HG02870 (cell line): ENCODE measurements around the gene RPL28.
"Not testable (repeated sequence)": the region's sequence is repeated elsewhere in the genome, so short reads cannot be mapped to it uniquely, and the experiment has no call there.

Experiments used
- ATAC-seq: cut with Tn5 transposase; IDR thresholded peaks from one replicate; pipeline ENCODE4 v1.9.1; 2021; ENCODE audit warnings: mild to moderate bottlenecking, moderate library complexity; ENCODE audit not compliant: unreplicated experiment

Gene RPL28

DNA sequence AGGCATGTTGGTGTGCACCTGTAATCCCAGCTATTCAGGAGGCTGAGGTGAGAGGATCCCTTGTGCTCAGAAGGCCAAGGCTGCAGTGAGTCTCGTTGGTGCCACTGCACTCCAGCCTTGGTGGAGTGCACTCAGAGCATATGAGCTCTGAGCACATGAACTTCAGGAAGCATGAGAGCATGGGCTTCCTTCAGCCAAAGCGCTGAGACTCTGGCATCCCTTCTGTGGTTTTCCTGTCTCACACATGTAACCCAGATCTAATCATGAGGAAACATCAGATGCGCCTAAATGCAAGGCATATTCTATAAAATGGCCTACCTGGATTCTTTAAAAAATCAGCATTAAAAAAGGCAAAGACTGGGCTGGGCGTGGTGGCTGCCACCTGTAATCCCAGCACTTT is 35.5 kb downstream of the RPL28 start:
- not testable (repeated sequence) for ATAC-seq

DNA sequence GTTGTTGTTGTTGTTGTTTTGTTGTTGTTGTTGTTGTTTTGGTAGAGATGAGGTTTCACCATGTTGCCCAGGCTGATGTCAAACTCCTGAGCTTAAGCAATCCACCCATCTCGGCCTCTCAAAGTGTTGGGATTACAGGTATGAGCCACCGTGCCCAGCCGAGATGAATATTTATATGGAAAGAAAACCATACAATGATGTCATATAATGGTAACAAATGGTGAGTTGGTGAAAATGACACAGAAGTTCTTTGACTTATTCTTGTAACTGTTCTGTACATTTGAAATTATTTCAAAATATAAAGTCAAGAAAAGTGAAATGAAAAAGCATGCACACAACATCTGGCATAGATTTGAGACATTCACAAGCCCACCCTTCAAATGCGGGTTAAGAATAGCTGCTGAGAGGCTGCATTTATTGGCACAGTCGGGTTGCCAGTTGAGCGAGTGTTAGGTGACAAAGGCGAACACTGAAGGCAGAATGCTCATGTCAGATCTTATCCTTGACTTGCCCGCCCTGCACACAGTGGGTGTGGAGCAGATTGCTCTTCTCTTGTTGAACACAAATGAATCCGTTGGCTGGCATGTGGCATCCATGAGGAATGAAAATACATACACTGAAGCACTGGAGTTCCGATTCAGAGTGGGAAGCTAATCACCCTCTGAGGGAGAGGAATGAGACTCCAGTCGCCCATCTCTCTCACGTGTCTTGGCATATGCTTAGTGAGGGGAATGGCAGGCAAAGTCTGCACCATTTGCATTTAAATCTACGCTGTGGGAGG is 37.7 kb downstream of the RPL28 start:
- ATAC-seq: no peak

DNA sequence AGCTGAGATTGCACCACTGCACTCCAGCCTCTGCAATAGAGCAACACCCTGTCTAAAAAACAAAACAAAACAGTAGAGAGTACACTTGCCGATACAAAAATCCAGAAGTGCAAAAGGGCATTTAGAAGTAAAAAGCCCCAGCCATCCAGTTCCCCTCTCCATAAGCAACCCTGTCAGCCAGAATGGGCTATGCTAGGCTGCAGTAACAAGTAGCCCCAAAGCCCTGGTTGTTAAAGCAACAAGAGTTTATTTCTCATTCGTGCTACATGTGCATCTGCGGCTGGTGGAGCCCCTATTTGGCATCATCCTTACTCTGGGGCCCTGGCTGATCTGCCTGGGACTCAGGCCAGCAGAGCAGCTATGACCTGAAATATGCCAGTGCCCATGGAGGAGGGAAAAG is 38.8 kb downstream of the RPL28 start:
- no peak for ATAC-seq

DNA sequence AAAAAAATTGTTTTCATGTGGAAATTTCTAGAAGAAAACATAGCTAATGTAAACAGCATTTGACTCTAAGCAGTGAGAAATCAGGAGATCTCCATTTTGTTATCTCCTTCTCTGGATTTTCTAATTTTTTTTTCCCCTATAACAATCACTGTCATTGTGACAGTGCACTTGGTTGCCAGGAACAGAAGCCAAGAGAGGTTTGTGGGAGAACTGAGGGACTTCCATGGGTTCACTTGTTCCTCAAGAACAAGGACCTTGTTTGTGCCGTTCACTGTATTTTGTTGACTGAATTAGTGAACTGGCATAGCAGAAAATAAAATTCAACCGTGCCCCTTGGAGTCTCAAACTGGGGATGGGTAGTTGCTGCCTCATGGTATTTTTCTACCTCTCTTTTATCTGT is 40.3 kb downstream of the RPL28 start:
- no peak for ATAC-seq

DNA sequence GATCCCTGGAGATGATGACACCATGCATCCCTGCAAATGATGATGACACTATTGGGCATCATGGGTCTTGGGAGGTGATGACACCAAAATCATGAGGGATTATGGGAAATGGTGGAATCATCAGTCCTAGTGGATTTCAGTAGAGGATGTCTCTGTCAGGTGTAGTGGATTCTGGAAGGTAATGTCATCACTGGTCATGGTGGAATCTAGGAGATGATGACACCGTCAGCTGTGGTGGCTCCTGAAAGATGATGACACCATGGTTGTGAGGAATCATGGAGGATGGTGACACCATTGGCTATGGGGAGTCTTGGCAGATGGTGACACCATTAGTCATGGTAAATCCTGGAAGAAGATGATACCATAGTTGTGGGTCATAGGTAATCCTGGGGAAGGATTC is 45.5 kb downstream of the RPL28 start:
- no peak for ATAC-seq

DNA sequence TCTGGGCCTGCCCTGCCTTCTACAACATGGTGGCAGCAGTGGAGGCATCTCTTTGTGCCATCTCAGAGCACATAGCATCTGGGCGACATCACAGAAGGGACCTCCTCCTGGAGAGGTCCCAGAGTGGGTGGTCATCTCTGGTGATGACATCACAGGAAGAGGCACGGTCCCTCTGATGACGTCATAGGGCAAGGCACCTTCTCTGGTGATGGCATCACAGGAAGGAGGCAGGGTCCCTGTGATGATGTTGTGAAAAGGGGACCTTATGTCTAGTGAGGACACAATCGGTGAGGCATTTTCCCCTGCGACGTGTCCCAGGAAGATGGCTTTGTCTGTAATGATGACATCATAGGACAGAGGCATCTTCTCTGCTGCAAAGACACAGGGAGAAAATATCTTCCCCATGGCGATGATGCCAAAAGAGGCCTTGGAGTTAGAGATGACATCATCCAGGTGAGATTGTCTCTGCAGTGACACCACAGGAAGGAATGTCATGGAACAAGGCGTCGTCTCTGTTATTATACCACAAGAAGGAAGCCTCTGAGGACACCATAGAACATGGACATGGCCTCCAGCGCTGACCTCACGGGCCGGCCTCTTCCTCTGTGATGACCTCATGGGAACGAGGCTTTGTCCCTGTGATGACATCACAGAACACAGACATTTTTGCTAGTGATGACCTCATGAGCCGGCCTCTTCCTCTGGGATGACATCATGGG is 46.7 kb downstream of the RPL28 start:
- ATAC-seq: no peak

DNA sequence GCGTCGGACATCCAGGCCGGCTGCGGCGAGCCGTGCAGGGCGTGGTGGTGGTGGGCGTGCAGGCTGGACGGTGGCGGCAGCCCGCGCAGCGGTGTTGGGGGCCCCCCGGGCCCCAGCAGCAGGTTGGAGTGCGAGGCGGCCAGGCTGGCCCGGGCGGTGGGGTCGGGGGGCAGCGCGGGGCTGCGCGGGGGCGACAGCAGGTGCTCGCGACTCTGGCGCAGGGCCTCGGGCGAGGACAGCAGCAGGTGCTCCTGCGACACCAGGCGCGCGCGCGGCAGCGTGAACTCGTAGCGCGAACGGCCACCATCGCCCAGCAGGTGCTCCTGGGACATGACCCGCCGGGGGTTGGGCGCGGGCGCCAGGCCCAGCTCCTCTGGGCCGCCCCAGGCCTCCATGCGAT is 47.6 kb downstream of the RPL28 start:
- no peak for ATAC-seq

DNA sequence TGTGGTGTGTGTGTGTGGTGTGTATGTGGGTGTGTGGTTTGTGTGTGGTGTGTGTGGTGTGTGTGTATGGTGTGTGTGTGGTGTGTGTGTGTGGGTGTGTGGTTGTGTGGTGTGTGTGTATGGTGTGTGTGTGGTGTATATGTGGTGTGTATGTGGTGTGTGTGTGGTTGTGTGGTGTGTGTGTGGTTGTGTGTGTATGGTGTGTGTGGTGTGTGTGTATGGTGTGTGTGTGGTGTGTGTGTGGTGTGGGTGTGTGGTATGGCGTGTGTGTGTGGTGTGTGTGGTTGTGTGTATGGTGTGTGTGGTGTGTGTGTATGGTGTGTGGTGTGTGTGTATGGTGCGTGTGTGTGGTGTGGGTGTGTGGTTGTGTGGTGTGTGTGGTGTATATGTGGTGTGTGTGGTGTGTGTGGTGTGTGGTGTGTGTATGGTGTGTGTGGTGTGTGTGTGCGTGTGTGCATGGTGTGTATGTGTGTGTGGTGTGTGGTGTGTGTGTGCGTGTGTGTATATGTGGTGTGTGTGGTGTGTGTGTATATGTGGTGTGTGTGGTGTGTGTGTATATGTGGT is 48.7 kb downstream of the RPL28 start:
- no peak for ATAC-seq

DNA sequence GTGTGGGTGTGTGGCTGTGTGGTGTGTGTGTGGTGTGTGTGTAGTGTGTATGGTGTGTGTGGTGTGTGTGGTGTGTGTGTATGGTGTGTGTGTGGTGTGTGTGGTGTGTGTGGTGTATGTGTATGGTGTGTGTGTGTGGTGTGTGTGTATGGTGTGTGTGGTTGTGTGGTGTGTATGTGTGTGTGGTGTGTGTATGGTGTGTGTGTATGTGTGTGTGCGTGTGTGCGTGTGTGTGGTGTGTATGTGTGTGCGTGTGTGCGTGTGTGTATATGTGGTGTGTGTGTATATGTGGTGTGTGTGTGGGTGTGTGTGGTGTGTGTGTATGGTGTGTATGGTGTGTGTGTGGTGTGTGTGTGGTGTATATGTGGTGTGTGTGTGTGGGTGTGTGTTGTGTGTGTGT is 49.3 kb downstream of the RPL28 start:
- ATAC-seq: no peak

DNA sequence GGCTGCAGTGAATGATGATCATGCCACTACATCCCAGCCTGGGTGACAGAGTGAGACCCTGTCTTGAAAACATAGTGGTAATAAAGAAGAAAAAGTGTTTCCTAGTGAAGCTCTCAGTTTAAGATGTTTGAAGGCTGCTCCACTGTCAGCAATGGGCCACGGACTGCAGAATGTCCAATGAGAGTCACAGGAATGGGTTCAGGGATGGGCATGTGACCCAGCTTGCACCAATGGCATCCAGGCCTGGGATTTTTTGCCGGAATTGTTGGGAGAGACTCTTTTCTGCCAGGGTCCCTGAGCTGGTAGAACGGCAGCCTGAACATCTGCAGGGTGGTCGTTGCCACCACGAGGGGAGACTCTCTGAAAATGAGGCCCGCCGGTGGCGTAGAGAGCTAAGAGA is 51.1 kb downstream of the RPL28 start:
- ATAC-seq: no peak

DNA sequence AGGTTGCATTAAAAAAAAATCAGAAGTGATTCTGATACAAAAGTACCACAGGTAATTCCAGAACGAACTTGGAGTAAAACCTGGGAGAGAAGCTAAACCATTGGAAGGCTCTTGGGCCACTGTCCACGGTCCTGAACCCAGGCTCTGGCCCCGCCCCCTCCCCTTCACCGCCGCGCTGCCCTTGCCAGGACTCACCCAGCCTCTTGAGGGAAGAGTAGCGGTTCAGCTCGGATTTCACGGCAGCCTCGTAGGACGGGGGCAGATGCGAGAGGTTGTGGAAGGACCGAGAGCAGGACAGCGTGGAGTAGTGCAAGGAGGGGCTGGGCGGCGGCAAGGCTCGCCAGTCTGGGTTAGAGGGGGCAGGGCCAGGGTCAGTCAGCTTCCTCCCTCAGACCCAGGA is 51.7 kb downstream of the RPL28 start:
- no peak for ATAC-seq

DNA sequence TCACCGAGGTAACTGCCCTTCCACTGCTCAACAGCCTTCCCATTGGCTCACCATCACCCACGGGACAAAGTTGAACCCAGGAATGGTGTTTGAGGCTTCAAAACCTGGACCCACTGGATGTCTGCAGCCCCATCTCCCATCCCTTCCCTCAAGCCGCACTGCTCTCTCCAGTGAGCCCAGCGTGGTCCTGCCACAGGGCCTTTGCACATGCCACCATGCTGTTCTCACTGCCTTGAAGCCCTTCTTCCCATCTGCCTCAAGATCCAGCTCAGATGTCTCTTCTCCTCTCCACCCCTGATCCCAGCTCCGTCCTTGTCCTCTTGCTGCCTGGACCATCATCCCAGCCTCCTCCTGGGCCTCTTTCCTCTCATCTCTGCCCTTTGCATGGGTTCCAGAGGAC is 53.3 kb downstream of the RPL28 start:
- ATAC-seq: no peak

DNA sequence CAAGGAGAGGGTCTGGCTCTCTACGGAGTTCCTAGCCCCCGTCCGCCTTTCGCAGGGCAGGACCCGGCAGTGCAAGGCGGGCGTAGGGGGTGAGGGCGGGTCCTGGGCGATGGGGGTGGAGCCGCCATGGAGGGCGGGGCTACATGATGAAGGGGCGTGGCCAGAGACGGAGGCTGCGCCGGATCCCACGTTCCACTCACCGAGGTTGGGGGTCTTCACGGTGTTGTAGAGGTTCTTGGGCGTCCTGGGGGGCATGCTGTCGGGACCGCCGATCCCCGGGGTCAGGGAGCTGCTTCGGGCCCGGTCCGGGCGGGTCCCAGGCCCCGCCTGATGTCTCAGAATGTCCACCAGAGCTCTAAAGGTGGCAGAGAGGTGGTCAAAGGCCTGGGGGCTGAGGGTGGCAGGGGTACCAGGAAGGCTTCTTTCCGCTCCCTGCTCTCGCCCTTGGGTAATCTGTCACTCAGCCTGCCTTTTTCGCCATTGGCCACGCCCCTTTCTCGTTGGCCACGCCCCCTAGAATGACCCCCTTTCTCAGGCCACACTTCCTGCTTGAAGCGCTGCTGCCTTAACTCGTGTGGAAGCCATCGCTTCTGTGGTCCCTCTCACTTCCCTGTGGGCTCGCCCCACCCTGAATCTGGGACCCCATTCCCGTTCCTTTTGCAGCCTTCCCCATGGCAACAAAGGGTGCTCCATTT is 54.8 kb downstream of the RPL28 start:
- ATAC-seq: no peak

DNA sequence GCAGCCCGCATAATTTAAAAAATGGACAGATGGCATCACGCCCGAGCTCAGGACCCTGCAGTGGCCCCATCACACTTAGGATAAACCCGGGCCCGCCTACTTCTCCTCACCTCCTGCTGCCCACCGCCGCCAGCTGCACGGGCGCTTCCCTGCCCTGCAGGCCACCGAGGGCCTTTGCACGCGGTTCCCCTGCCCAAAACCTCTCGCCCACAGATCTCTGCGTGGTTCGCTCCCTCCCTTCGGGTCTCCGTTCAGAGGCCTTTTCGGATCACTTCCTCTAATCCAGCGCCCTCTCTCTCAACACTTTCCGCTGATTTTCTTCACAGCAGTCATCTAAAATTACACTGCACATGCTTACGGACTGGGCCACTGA is 55.6 kb downstream of the RPL28 start:
- ATAC-seq: no peak

DNA sequence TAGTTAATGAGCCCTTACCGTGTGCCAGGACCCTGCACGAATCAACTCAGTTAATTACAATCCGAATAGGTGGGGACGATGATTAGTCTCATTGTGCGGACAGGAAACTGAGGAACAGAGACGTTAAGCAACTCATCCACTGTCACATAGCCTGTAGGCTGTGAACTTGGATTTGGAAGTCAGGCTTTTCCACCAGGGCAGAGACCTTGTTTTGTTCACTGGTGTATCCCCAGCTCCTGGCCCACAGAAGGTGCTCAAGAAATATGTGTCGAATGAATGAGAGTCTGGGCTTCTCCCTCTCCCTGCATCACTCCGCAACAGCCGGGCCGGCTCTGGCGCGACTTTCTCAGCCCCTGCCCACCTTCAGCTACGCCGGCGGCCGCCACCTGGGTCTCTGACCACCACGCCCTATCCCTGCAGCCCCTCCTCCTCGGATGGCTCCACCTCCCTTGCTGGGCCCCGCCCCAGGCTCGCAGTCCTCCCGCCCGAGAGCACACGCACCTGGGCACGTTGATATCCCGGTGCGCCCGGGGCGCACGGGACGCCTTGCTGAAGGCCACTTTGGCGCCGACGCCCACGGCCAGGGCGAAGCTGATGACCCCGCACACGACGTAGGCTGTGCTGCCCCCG is 56.1 kb downstream of the RPL28 start:
- no peak for ATAC-seq

DNA sequence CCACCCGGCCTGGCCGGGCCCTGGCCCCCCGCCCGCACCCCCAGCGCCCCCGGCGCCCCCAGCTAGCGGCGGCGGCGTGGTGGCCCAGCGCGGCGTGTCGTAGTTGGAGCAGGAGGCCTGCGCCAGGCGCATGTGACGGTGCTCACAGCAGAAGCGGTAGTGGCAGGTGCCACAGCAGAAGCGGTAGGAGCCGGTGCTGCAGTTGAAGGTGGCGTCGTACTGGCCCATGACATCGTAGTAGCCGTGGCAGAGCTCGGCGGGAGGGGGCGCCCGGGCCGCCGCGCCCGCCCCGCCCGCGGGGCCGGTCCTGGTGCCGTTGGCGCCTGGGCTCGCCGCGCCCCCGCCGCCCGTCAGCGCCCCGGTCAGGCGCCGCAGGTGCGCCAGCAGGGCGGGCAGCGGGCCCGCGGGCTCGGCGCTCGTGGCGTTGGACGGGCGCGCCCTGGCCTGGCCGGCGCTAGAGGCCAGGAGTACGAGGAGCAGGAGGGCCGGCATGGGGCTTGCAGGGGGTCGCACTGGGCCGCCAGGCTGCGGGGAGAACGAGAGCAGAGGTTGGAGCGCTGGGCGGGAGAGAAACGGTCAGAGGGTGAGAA is 56.7 kb downstream of the RPL28 start:
- no peak for ATAC-seq

DNA sequence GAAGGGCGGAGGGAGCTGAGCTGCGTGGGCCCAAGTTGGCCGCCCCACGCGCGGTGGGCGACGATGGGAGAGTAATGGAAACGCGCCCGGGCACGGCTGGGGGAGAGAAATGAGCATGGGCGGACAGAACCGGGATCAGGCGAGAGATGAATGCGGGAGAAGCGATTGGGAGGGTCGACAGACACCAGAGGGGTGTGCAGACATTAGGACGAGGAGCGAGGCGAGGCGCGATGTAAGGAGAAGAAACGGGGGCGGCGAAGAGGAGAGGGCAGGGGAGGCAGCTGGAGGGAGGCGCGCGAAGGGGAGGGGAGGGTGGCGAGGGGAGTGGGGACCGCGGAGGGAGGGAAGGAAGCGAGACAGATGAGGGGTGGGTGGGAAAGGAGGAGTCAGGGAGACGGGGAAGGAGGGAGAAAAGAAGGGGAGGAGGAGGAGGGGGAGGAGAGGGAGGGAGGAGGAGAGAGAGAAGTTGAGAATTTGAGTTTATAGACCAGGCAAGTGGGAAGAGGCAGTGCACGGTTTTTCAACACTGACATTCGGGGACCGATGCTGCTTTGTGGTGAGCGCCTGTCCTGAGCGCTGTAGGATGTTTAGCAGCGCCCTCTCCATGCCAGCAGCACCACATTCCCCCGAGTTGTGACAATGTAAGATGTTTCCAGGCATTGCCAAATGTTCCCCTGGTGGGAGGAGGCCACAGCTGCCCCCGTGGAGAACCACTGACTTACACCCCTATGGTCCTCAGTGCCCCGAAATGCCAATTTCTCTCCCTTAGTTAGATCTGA is 57.5 kb downstream of the RPL28 start, which contains the start of gene SHISA7:
SHISA7 (minus strand) TSS at position 256 of the 779 bp plus-strand sequence. CDS start 437 bp downstream, outside the sequence.
- ATAC-seq: no peak

DNA sequence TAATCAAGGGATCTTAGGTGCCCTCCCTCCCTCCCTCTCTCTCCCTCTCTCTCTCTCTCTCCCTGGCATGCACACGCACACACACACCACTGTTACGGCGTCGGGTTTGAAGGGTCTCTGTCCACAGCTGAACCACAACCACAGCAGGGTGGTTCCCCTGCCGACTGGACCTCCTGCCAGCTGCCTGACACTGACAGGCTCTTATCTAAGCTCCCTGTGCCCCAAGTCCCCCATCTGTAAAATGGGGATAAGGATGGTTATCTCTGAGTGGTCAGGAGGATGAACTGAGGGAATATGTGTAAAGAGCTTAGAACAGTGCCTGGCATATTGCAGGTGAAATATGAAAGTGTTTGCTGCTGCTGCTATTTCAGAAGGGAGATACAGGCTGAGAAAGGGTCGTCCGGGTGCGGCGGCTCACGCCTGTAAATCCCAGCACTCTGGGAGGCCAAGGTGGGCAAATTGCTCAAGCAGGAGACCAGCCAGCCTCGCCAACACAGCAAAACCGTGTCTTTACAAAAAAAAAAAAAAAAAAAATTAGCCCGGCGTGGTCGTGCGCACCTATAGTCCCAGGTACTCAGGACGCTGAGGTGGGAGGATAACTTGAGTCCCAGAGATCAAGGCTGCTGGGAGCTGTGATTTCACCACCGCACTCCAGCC is 58.2 kb downstream of the RPL28 start:
- no peak for ATAC-seq

DNA sequence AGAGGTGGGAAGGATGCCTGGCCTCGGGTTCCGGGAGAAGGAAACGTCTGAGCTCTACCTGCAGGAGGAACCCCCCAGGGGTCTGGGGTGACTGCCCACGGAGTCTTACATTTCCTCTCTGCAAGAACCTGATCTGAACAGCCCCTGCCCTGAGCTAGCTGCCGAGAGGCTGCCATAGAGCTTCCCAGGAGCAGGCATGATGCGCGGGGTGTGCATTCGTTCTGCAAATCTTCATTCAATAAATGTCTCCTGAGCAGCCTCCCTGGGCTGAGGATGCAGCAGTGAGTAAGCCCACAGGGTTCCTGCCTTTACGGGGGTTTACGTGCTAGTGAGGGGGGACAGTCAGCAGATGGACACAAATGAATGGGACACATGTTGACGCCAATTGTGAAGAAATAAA is 58.9 kb downstream of the RPL28 start:
- no peak for ATAC-seq
